Tongue (tissue), 2 donors: ENCODE data around the gene MAP2K4. TPM values are rescaled to one million over a fixed set of nuclear protein-coding genes. Genes with fewer than 3 reads are reported as not detected.
"Not testable (repeated sequence)": the region's sequence is repeated elsewhere in the genome, so short reads cannot be mapped to it uniquely, and the experiment has no call there.

Source experiments
- DNase-seq: peaks from one replicate; pipeline ENCODE4 v3.0.0-alpha.2; 2015
- total RNA-seq: library from RNA; depleted of rRNA; stranded (reverse); fragments of >200 nt; gene quantifications from one replicate; pipeline ENCODE4 v1.2.3, GENCODE V29; 2014

The MAP2K4 gene
- 36.7 TPM for total RNA-seq

- DNase-seq, result peak; percentile 96
Observed at GRCh38 chr17:12020642-12021622, at the start of gene MAP2K4. Gene MAP2K4 (plus strand): TSS chr17:12020877. CDS start chr17:12020887, 10 bp downstream.

DNA sequence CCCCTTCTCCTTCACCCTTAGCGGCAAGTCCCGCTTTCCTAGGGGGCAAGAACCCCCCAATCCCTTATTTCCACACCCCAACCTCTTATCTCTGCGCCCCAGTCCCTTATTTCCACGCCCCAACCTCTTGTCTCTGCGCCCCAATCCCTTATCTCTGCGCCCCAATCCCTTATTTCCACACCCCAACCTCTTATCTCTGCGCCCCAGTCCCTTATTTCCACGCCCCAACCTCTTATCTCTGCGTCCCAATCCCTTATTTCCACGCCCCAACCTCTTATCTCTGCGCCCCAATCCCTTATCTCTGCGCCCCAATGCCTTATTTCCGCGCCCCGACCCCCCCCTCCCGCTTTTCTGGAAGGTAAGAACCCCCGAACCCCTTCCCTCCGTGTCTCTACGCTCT, 47.9 kb upstream of the MAP2K4 start:
- not testable (repeated sequence) for DNase-seq

DNA sequence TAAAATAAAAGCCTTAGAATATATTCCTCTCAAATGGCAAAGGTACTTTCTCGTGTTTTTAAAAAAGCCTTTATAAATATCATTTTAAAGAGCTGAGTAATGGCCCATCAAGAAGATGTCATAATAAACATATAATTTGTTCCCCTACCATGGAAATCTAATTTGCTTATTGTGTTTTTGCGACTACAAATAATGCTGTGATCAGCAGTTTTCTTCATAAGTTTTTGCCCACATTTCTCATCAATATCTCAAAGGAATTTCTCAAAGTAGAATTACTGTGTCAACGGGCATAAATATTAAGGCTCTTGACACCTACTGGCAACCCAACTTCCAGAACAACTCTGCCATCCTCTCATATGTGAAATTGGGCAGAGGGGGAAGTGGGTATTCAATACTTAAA, 40.9 kb upstream of the MAP2K4 start:
- DNase-seq, result no peak

DNA sequence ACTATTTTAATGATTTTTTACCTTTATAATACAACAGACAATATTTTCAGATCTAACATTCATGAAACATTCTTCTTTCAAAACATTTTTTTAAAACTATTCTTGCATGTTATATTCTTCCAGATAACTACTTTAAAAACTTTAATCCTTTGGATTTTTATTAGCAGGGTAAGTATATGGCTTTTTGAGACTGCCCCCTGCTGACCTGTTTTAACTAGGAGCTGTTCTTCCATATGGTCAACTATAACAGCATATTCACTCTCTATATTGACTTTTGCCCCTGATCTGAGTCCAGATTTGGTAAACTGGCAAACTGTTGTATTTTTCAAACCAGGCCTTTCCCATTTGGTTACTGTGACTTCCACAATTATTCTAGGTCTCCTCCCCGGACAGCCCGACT, 39.9 kb upstream of the MAP2K4 start:
- peak; percentile 7 for DNase-seq

- no peak for DNase-seq
Observed at GRCh38 chr17:11981862-11982261, 38.8 kb upstream of the MAP2K4 start.

DNA sequence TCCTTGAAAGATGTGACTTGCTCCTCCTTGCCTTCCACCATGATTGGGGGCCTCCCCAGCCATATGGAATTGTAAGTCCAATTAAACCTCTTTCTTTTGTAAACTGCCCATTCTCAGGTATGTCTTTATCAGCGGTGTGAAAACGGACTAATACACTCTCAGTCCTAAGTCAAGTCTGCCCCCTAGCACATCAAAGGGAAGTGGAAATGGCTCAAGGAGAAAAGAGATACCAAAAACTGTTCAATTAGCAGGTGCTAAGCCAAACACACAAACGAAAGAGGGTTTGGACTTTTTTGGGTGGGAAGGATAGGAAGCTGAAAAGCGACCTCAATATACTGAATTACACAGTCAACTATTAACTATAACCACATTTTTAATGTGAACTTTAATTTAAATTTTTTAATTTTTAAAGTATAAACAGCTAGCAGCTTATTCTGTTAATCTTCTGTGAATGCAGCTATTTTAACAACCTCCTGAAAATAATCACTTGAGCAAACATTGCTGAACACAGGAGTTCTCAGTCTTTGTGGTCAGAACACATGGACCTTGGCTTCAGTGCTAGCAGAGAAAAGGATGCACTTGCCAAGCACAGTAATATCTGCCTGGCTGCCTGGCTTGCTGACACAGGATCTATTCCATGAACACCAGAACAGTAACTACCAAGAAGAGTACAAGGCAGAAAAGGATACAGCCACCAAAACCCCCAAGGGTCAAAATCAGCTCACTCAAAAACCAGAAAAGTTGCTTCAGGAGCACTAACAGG, 34.3 kb upstream of the MAP2K4 start:
- peak; percentile 4 for DNase-seq

- peak; percentile 69 for DNase-seq
Observed at GRCh38 chr17:11986942-11987329, 33.7 kb upstream of the MAP2K4 start.

DNA sequence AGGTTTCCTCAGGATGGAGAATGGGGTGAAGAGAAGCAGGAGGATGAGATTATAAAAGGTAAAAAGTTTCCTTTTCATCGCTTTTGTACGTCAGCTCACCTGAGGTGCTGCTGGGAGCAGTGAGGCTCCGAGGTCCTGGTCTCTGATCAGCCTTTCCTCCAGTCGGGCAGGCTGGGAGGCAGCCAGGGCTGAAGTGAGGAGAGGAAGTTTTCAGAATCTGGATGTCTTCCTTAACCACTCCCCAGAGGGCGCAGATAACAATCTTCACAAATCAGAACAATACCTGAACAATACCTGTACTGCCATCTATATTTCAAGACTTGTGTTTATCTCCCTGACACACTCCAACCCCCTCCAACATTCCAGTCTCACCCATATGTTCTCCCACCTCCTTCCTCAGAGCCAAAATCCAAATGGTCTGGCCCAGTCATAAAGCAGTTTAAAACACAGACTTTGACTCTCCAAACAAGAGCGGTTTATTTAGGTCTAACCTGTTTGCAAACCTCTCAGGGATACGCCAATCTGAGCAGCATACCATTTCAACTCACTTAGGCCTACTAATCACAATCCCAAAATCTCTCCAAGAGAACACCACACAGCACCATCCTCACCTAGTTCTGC, 30.2 kb upstream of the MAP2K4 start:
- no peak for DNase-seq

DNA sequence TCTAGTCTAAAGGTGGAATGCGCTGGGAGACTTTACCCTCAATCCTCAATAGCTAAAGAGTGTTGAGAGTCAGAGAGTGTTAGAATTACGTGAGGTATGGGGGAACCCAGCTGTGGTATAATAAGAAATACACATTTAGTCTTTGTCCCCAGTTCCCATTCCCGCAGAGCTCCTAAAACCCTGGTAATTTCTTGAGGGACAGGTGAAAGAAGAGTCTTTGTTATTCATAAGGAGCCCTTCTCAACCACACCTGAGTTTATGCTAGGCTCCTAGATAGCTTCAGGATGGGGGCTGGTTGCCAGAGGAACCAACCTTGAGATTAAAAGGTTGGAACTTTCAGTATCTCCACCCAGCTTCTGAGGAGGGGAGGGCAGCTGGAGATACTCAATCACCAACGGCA, 29.2 kb upstream of the MAP2K4 start:
- no peak for DNase-seq

GRCh38 chr17:11996722-11997146, 23.9 kb upstream of the MAP2K4 start:
- DNase-seq, result peak; percentile 69

GRCh38 chr17:11997147-11997971, 23.3 kb upstream of the MAP2K4 start, which contains the start of gene ZNF18:
Gene ZNF18 (minus strand): TSS chr17:11997475. CDS start chr17:11992829, 4,646 bp downstream.
- peak; percentile 98 for DNase-seq

DNA sequence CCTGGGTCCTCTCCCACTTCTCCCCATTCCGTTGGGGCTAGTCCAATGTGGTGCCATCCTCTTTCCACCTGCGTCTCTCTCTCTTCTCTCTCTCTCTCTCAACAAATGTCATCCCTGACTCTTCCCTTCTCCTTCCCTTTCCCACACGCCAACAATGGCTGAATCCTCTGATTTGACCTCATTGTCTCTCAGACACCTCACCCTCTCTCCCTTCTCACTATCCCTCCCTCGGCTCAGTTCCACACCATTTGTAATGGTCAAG, 22.8 kb upstream of the MAP2K4 start:
- no peak for DNase-seq

GRCh38 chr17:11999696-12000095, 21.0 kb upstream of the MAP2K4 start:
- DNase-seq, result no peak

GRCh38 chr17:12007466-12007865, 13.2 kb upstream of the MAP2K4 start:
- no peak for DNase-seq

DNA sequence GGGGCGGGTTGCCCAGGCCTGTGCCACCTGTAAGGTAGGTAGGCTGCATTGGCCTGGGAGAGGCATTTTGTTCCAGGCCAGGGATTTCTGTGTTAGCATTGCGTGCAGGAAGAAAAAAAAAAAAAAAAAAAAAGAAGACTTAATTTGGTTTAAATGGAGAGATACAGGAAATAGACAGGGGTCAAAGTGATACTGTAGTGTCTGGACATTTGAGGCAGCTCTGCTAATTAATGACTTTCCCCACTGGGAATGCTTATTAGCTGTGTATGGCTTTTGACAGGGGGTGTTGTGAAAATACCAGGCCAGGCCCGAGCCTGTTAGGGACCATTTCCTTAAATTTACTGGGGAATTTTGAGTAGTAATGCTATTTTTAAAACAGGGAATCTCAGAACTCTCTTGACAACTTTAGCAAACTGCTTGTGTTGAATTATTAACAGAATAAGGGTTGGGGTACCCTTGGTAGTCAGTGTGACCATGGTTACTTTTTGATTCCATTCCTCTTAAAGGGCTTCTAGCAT, 1.0 kb downstream of the MAP2K4 start:
- no peak for DNase-seq

DNA sequence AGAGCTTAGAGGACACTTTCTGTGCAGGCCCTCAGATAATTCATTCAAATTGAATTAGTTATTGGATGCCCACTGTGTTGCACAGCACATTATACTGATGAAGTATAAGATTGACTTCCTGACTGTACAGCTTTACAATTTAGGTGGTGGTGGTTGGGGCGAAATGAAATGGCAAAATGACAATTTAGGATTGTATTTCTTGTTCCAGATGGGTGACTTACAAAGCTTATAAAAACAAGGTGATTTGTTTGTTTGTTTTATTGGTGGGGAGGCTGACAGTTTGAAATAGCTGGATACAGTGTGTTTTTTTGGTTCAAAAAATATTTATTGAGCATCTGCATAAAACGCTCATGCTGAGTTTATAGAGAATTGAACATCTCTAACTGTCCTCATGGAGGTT, 1.6 kb downstream of the MAP2K4 start:
- no peak for DNase-seq

DNA sequence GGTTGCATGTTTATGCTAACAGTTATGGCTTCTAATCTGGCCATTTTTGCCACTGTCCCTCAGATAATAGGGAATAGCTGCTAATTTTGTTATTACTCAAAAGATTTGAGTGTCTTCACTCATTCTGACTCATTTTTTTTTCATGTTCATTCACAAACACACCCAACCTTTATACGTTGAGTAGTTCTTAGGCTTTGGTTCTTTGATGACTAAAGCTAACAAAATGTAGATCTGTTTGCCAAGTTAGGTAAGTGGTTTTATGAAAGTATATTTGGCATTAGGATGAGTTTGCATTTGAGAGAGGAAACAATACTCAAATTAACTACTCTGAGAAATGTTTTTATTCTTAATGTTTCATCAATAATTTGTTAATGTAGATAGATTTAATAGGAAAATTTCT, 3.6 kb downstream of the MAP2K4 start:
- no peak for DNase-seq

GRCh38 chr17:12027658-12028057, 7.0 kb downstream of the MAP2K4 start:
- DNase-seq, result no peak

GRCh38 chr17:12028611-12029010, 7.9 kb downstream of the MAP2K4 start:
- DNase-seq, result no peak

GRCh38 chr17:12034538-12034937, 13.9 kb downstream of the MAP2K4 start:
- DNase-seq, result no peak

- DNase-seq, result no peak
Observed at GRCh38 chr17:12035673-12036072, 15.0 kb downstream of the MAP2K4 start.

- no peak for DNase-seq
Observed at GRCh38 chr17:12037970-12038369, 17.3 kb downstream of the MAP2K4 start.
